HG02588 (cell line): ENCODE data around the gene SYTL1.

Source experiments
- ATAC-seq: cut with Tn5 transposase; IDR thresholded peaks from one replicate; pipeline ENCODE4 v1.9.1; 2021; ENCODE audit warnings: mild to moderate bottlenecking, moderate library complexity; ENCODE audit not compliant: unreplicated experiment

The SYTL1 gene

DNA sequence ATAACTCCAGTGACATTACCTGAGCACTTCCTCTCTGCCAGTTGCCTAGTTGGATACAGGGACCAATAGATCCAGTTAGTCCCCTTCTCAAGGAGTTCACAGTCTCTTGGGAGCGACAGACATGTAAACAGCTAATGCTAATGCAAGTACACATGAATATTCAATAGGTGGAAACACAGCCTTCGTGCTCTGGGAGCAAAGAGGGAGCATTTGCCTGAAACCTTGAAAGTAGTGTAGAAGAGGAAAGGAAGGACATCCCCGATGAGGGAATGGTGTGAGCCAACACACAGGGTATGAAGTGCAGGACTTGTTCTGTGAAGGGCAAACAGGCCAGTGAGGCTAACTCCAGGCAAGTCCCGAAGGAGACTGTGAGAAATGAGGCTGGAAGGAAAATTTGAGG lies 23.7 kb upstream of the SYTL1 start:
- ATAC-seq: no peak

DNA sequence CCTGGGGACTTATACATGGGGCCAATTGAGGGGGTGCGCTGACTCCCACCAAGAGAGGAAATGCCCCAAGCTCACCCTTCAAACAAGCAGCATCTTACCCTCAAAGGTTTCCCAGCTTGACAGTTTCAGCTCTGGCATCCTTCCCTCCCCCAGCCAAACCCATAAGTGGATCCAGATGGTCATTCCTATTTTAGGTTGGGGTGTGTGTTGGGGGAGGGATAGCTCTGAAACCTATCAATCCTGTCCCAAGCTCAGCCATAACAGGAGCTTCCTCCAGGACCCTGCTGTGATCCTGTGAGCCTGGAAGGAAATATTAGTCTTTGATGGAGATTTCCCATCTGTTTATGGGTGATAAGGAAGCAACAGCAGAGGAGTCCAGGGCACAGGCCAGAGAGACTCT lies 23.2 kb upstream of the SYTL1 start:
- ATAC-seq: no peak

DNA sequence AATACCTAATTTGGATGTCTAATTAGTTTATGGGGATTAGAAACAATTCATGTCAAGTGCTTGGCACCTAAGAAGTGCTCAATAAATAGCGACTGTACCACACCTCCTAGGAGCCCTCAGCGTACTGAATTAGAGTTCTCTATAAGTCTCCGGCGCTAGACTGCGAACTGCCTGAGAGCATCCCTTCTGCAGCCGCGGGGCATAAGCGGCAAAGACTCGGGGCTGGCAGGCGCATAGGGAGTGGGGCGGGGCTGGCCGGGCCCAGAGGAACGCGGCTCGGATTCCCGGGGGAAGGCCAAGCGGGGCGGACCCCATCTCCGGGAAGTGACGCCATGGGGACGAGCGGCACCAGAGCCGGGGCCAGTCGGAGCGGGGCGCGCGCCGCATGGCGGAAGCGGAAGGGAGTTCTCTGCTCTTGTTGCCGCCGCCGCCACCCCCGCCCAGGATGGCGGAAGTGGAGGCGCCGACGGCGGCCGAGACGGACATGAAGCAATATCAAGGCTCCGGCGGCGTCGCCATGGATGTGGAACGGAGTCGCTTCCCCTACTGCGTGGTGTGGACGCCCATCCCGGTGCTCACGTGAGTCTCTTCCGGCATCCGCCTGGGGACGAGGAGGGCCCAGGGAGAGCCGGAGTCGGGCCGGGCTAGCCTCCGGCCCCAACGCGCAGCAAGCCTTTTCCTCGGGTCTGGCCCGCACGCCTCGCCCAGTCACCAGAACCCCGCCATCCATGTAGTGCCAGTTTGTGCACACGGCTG lies 19.8 kb upstream of the SYTL1 start, which contains the start of gene TMEM222:
Gene TMEM222 (plus strand): TSS at position 351 of the 756 bp plus-strand sequence. CDS start 35 bp downstream, at position 386.
- peak; percentile 92 for ATAC-seq

DNA sequence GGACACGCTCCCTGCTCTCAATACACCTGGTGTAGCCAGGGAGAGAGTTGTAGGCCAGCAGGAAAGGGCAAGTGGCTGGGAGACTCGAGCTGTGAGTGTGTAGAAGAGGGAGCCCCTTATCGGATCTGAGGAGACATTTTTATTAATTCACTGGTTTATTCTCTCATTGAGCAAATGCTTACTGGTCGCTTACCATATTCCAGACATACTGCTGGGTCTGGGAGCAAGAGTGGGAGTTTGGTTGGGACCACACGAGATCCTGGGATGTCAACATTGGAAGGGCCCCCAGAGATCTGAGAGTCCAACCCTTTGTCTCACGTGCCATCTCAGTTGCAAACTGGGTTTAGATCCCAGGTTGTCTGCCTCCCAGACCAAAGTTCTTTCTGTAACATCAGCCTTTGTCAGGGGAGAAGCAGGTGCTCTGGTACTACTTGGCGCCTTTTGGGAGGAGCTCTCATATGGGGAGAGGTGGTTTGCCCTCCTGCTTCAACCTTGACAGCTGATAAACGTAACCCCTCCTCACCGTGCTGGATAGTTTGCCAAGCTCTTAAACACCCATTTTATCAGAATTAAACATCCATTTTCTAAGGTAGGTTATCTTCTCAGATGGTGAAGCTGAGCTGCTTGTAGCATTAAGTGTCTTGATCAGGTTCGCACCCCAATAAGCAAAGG lies 19.1 kb upstream of the SYTL1 start:
- no peak for ATAC-seq

DNA sequence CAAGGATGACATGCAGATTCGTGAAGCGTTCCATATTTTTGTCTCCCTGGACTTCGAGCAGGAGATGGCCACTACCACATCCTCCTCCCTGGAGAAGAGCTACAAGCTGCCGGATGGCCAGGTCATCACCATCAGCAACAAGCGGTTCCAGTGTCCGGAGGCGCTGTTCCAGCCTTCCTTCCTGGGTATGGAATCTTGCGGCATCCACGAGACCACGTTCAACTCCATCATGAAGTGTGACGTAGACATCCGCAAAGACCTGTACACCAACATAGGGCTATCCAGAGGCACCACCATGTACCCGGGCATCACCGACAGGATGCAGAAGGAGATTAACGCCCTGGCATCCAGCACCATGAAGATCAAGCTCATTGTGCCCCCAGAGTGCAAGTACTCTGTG lies 16.5 kb upstream of the SYTL1 start:
- ATAC-seq: no peak

DNA sequence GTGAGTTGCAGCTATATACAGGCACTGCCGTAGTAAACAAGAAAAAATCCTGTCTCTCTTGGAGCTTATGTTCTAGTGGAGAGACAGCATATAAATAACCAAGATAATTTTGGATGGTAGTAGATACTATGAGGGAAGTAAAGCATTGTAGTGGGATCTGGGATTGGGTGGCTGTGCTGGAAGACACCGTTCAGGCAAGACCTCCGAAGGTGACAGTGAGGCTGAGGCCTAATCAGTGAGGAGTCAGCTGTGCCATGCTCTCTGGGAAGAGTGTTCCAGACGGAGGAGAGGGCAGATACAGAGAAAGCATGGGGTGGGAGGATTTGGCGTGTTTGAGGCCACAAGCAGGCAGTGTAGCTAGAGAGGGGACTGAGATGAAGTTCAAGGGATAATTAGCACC lies 13.9 kb upstream of the SYTL1 start:
- no peak for ATAC-seq

- no peak for ATAC-seq
These were observed 11.0 kb upstream of the SYTL1 start for GRCh38 chr1:27330786-27331185.

DNA sequence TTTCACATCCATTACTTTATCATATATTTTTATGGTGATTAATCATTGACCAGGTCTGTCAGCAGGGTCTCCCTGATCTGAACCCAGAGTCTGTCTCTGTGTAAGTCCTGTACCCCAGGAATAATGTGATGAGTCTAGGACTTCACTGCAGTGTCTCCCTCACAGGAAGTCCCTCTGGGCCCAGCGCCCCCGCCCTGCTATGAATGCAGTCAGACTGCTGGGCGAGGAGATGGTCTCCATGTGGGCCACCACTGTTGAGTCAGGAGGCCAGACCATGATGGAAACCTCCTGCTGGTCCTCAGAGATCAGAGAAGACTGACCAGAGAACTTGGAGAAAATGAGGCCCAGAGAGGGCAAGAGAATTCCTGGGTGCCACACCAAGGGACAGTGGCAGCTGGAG lies 10.4 kb upstream of the SYTL1 start:
- ATAC-seq: no peak

DNA sequence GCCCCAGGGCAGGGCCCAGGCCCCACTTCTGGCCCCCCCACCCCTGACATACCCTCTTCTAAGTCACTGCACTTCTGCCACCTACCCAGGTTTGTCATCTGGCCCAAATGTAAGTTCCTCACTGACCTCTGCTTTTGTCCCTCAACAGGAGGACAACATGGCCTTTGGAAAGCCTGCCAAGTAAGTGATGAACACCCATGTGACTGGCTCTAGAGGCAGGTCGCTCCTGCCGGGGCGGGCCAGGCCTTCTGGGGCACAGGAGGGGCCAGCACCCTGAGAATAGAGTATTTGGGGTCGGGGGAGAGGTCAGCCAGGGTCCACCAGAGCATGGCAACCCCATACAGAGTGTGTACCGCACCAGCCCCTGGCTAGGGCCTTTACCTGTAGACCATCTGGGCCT lies 9.9 kb upstream of the SYTL1 start:
- ATAC-seq: no peak

- no peak for ATAC-seq
These were observed 9.1 kb upstream of the SYTL1 start for GRCh38 chr1:27332536-27333281.

DNA sequence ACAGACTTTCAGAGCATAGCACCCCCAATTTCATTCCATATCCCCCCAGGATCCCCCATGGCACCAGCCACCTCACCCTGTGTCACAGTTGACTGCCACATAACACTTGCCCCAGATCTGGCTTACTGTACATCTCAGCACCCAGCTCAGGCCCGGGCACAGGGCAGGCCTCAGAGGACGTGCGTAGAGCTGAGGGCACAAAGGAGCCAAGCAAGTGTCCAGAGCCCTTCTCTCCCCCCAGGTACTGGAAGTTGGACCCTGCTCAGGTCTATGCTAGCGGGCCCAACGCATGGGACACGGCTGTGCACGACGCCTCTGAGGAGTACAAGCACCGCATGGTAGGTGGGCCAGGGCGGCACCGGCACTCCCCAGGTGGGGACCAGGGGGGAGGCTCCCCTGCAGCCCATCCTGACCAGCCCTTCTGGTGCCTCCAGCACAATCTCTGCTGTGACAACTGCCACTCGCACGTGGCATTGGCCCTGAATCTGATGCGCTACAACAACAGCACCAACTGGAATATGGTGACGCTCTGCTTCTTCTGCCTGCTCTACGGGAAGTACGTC lies 8.0 kb upstream of the SYTL1 start:
- ATAC-seq: no peak

DNA sequence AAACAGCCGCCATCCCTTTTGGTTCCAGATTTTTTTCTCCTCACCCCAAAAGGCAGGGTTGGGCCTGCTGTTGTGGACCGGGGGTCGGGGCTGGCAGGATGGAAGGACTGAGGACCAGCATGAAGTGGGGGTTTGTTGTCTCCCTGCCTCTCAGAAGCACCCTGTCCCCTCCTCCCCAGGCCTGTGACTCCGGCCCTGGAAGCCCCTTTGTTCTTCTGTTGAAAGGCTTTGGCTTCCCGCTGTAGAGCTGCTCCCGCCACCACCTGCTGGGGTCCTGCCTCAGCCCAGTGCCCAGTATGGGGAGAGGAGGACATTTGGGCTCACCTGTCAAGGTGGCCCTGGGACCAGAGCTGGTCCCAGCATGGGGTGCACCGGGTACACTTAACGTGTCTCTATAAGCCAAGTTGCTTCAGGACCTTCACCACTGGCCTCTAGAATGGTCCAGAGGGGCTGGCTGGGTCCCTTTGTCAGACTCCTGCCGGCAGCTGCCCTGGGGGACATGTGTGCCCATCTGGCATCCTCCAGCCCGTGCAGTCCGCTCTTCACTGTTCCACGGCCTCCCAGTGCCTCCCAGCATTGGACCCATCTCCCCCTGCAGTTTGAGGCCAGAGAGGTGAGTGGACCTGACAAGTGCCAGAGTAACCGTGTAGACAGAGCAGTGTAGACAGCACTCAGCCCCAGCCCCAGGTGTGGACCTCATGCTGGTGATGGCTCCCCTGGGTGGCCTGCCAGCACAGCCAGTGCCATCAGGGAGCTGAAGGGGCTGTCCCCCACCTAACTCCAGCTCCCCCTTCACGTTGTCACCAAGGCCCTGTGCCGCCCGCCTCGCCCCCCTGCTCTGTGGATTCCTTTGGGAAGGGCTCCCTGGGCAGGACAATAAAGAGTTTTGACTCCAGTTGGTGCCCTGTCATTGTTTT lies 6.1 kb upstream of the SYTL1 start:
- ATAC-seq: no peak

DNA sequence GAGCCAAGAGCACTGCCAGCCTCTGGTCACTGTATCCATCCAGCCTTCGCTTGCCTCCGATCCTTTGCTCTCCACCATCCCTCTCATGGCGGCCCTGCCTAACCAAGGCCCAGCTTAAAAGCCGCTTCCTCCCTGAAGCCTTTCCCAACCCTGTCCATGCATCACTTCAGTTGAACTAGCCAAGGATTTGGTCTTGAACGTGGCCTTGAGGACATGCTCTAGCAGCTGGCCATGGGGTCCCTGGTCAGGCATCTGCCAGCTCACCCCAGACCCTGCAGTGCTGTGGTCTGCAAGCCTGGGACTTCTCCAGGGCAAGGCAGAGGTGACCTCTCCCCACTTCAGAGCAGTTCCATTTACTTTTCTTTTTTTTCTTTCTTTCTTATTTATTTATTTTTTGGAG lies 5.1 kb upstream of the SYTL1 start:
- no peak for ATAC-seq

GRCh38 chr1:27338751-27339150 lies 3.1 kb upstream of the SYTL1 start:
- no peak for ATAC-seq

GRCh38 chr1:27339213-27339612 lies 2.6 kb upstream of the SYTL1 start:
- ATAC-seq: no peak

DNA sequence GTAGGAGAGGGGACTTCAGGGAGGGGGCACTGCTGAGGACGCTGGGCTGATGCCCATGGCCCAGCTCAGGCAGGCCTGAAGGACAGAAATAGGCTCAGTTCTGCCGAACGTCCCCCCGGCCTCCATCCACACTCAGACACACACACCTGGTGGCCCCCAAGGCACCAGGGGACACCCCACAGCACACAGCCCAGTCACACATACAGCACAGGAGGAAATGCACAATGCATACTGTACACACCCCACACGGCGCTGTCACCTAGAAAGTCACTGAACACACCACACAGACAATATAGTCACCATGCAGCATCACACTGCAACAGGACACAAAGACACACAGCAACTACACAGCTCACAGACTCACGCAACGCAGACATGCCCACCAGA lies 562 bp downstream of the SYTL1 start:
- no peak for ATAC-seq

DNA sequence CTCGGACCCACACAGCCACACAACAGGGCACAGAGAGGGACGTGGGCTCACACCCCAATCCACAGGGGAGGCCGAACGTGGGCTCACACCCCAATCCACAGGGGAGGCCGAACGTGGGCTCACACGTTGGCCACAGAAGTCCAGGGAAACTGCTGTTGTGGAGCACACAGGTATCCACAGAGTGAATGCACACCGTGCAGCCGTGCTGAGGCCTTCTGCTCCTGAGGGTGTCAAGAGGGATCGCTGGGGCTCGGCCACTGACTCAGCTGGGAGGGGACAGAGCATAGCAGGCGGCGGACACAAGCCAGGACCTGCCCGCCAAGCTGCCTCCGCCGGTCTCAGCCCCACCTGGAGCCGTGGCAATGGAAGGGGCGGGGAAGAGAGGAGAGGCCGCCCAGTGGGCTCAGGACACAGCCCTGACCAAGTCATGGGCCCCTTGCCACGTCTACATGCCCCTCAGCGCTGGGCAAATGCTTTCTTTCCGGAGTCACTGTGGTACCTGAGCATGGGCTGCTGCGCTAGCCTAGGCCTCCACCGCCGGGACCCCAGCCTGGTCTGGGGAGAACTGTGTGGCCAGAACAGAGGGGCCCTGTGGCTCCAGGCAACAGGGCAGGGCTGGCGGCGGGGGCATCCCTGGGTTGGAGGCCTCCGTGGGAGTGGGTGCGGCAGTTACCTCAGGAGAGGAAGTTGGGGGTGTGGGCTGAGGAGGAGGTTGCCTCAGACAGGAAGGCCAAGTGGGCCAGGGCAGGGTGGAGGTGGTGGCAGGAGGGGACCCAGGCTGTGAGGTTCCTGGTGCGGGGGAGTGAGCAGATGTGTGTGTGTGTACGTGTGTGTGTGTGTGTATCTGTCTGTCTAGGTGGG lies 1.2 kb downstream of the SYTL1 start:
- ATAC-seq: no peak

GRCh38 chr1:27343639-27344025 lies 1.8 kb downstream of the SYTL1 start:
- no peak for ATAC-seq

GRCh38 chr1:27345272-27345671 lies 3.5 kb downstream of the SYTL1 start:
- ATAC-seq: no peak

DNA sequence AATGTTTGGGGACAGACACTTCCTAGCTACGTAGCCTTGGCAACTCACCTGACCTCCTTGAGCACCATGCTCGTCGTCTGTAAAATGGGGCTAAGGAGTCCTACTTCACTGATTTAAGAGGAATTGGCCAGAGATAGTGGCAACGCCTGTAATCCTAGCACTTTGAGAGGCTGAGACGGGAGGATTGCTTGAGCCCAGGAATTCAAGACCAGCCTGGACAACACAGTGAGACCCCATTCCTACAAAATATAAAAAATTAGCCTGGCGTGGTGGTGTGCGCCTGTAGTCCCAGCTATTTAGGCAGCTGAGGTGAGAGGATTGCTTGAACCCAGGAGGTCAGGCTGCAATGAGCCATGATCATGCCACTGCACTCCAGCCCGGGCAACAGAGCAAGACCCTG lies 4.5 kb downstream of the SYTL1 start:
- ATAC-seq: no peak
